Upper lobe of left lung (tissue), 6 donors: ENCODE measurements around the gene LPCAT1. TPM values are rescaled to one million over a fixed set of nuclear protein-coding genes. Genes with fewer than 3 reads are reported as not detected.
A peak's percentile ranks its signal among the peaks of the same experiment; 100 is the strongest.

Experiments
- ATAC-seq, 2 donors: fragments of 200-7000 bp; cut with Tn5 transposase; one replicate each; pipeline ENCODE4 v1.9.1; 2022; ENCODE audit warnings: mild to moderate bottlenecking in 2 of 2, moderate library complexity in 2 of 2; ENCODE audit not compliant: low FRiP score in 2 of 2
- DNase-seq, 2 donors: peaks; one replicate each; pipeline ENCODE4 v3.0.0-alpha.2; 2019 to 2020
- H3K27ac ChIP-seq, 4 donors: fragments of 200-600 bp; sonication (generic); one replicate each; pipeline ENCODE4 v1.5.1; 2016 to 2019
- H3K27me3 ChIP-seq, 4 donors: fragments of 200-600 bp; sonication (generic); one replicate each; pipeline ENCODE4 v1.5.1; 2017 to 2019
- H3K36me3 ChIP-seq, 4 donors: fragments of 200-600 bp; sonication (generic); one replicate each; pipeline ENCODE4 v1.5.1; 2016 to 2019
- H3K4me1 ChIP-seq, 4 donors: fragments of 200-600 bp; sonication (generic); one replicate each; pipeline ENCODE4 v1.5.1; 2018 to 2019
- H3K4me3 ChIP-seq, 4 donors: fragments of 200-600 bp; sonication (generic); one replicate each; pipeline ENCODE4 v1.5.1; 2017 to 2019; ENCODE audit warnings: mild to moderate bottlenecking in 2 of 4, moderate library complexity in 1 of 4
- H3K9me3 ChIP-seq, 4 donors: fragments of 200-600 bp; sonication (generic); one replicate each; pipeline ENCODE4 v1.5.1; 2018 to 2019
- EP300 ChIP-seq, 4 donors: sonication (generic); formaldehyde crosslinking; IDR thresholded peaks; one replicate each; pipeline ENCODE4 v1.5.1; 2017; ENCODE audit warnings: antibody characterized with exemption in 4 of 4, control low read depth in 2 of 4
- POLR2A ChIP-seq, 4 donors: fragments of 450-650 bp; IDR thresholded peaks; one replicate each; pipeline ENCODE4 v1.5.1; 2016 to 2017; ENCODE audit warnings: antibody characterized with exemption in 4 of 4, mild to moderate bottlenecking in 2 of 4
- POLR2AphosphoS5 ChIP-seq, 2 donors: sonication (generic); formaldehyde crosslinking; IDR thresholded peaks; one replicate each; pipeline ENCODE4 v1.5.1; 2017; ENCODE audit warnings: antibody characterized with exemption in 2 of 2
- WGBS, 2 donors: methylation state at CpG; one replicate each; pipeline ENCODE4 v1.1.5; 2017 to 2018; 5-methylcytosine and 5-hydroxymethylcytosine counted together
- total RNA-seq, 6 donors: library from RNA; depleted of rRNA in 4 of 6; stranded (reverse); fragments of >200 nt in 4 of 6; gene quantifications; one replicate each; pipeline versions ENCODE4 v1.1.0 to v1.2.1, GENCODE V29; 2016 to 2021
- TF ChIP-seq, protein P1 (sequence below), 6 experiments: fragments of 450-650 bp in 4 of 6; fragments of 200-600 bp in 2 of 6; sonication (generic) in 2 of 6; IDR thresholded peaks; one replicate each; pipeline ENCODE4 v1.5.1; 2016 to 2019; ENCODE audit warnings: antibody characterized with exemption in 6 of 6
- donor health status: DM: no; HTN: no; CAD: no; lungs with moderate emphysema.
- donor health status: DM: no; HTN: yes; CAD: no; lungs with severe emphysema.

Gene LPCAT1
- total RNA-seq, 6 donors from 2014 or later, result 403 to 922 (median 538) TPM

DNA sequence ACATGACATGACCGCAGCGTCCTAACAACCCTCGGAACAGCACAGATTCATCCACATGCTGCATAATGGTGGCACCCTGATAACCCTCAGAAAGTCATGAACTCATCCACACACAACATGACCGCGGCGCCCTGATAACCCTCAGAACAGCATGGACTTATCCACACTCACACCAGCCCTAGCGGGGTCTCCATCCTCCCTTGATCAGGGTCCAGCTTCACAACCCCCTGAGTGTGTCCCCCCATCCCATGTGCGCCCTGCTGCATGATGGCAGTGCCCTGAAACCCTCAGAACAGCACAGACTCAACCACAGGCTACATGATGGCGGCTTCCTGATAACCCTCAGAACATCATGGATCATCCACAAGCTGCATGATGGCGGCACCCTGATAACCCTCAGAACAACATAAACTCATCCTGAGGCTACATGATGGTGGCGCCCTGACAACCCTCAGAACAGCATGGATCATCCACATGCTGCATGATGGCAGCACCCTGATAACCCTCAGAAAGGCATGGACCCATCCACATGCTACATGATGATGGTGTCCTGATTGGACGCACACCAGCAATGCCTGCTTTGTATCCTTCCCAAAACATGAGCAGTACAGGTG is 106.8 kb downstream of the LPCAT1 start:
- DNase-seq (no peak), ATAC-seq (no peak)
- Histone ChIP-seq H3K4me3 (no peak overlapping the region), H3K9me3 (no peaks in the 10 kb centered on the region), H3K36me3 (no peaks in the 10 kb centered on the region), H3K4me1 (no peaks in the 10 kb centered on the region), H3K27me3 (no peaks in the 10 kb centered on the region), H3K27ac (no peak overlapping the region)
- TF ChIP-seq POLR2A (IDR thresholded peaks at IDR 0.05), result no peak
- TF ChIP-seq, protein P1, sequence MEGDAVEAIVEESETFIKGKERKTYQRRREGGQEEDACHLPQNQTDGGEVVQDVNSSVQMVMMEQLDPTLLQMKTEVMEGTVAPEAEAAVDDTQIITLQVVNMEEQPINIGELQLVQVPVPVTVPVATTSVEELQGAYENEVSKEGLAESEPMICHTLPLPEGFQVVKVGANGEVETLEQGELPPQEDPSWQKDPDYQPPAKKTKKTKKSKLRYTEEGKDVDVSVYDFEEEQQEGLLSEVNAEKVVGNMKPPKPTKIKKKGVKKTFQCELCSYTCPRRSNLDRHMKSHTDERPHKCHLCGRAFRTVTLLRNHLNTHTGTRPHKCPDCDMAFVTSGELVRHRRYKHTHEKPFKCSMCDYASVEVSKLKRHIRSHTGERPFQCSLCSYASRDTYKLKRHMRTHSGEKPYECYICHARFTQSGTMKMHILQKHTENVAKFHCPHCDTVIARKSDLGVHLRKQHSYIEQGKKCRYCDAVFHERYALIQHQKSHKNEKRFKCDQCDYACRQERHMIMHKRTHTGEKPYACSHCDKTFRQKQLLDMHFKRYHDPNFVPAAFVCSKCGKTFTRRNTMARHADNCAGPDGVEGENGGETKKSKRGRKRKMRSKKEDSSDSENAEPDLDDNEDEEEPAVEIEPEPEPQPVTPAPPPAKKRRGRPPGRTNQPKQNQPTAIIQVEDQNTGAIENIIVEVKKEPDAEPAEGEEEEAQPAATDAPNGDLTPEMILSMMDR (IDR thresholded peaks at IDR 0.05), result no peak
- no peak for TF ChIP-seq POLR2AphosphoS5 (IDR thresholded peaks at IDR 0.05)
- no peak for TF ChIP-seq EP300 (IDR thresholded peaks at IDR 0.05)
- 87 to 93% methylated on average over 8 to 12 of the region's 12 CpGs for WGBS, 2 donors

DNA sequence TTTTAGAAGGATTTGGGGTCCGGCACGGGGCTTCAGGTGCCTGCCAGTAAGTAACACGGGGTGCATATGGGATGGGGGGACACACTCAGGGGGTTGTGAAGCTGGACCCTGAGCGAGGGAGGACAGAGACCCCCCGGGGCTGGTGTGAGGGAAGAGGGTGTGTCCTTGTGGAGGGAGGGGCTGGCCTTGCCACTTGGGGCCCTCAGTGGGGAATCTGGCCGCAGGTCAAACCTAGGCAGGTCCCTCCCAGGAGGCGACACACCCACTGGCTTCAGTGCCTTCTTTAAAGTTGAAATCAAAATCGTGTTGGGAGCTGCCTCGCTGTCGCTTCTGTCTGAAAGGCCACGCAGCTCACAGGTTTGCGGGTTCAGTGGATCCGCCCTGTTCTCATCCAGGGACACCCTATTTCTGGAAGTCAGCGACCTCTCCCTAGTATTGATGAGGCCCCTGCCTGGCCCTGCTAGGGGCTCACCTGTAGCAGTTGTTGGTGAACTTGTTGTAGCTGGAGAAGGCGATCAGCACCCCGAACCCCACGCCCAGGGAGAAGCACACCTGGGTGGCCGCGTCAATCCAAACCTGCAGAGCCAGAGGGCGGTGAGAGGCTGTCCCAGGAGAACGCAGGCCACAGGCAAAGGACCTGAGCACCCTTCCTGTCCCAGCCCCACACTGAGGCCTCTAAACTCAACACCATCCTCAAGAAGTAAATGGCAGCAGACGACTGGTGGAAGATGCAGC is 108.0 kb downstream of the LPCAT1 start:
- ATAC-seq, result no peak
- TF ChIP-seq POLR2A (IDR thresholded peaks at IDR 0.05) (no peak), POLR2AphosphoS5 (IDR thresholded peaks at IDR 0.05) (no peak), EP300 (IDR thresholded peaks at IDR 0.05) (no peak)
- TF ChIP-seq, protein P1 (IDR thresholded peaks at IDR 0.05), result no peak
- no peaks in the 10 kb centered on the region for H3K27me3 ChIP-seq
- H3K36me3 ChIP-seq, result no peaks in the 10 kb centered on the region
- no peak overlapping the region for H3K4me3 ChIP-seq
- no peaks in the 10 kb centered on the region for H3K4me1 ChIP-seq
- 82% methylated on average over 20 to 22 of the region's 22 CpGs for WGBS, 2 donors
- H3K9me3 ChIP-seq, result no peaks in the 10 kb centered on the region
- H3K27ac ChIP-seq, result no peak overlapping the region
- no peak for DNase-seq

DNA sequence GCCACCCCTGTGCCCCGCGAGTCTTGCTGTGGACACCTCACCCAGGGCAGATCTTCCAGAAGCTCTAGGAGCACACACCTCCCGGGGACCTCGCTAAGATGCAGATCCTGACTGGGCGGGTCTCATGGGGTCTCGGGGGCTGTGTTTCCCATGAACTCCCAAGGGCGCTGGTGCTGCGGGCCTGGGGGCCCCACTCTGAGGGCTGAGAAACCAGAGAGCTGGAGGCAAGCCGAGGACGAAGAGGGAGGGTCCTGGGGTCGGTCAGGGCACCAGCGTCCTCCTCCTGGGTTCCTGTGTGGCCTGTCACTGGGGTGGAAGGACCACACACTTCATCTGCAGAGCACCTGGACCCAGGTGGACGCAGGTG is 108.7 kb downstream of the LPCAT1 start:
- no peaks in the 10 kb centered on the region for H3K27me3 ChIP-seq
- no peaks in the 10 kb centered on the region for H3K9me3 ChIP-seq
- no peaks in the 10 kb centered on the region for H3K36me3 ChIP-seq
- H3K4me1 ChIP-seq, result no peaks in the 10 kb centered on the region
- ATAC-seq (no peak), DNase-seq (no peak)
- no peak overlapping the region for H3K27ac ChIP-seq
- 78 to 84% methylated on average over 7 to 12 of the region's 13 CpGs for WGBS, 2 donors
- no peak overlapping the region for H3K4me3 ChIP-seq
- TF ChIP-seq POLR2A (IDR thresholded peaks at IDR 0.05) (no peak), EP300 (IDR thresholded peaks at IDR 0.05) (no peak), POLR2AphosphoS5 (IDR thresholded peaks at IDR 0.05) (no peak)
- TF ChIP-seq, protein P1 (IDR thresholded peaks at IDR 0.05), result no peak

DNA sequence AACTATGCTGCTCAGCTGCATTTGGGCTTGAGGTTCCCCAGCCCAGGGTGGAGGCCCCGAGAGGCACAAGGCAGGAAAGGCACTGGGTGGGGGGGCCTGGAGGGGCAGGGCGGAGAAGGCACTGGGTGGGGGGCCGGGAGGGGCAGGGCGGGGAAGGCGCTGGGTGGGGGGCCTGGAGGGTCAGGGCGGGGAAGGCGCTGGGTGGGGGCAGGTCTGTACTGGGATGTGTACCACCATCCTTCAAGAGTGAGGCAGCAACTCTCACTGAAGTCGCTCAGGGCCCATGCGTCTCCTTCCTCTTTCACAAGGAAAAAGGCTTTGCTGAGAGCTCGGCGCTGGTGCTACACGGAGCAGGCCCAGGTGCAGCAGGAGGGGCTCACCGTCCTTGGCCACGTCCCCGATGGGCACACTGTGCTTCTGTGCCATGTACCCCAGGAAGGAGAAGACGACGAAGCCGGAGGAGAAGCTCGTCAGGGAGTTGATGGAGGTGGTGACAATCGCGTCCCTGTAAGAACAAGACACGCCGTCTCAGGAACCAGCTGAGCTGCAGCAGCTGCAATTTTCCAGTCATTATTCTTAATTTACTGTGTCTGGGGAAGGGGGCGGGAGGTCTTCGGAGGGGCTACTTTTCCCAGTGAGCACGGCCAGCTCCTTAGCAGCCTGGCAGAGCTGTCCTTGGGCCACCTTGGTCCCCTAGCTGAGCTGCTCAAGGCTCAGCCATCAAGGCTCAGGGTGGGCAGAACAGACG is 109.3 kb downstream of the LPCAT1 start:
- DNase-seq, result no peak
- Histone ChIP-seq H3K27me3 (no peaks in the 10 kb centered on the region), H3K4me1 (no peaks in the 10 kb centered on the region), H3K9me3 (no peaks in the 10 kb centered on the region), H3K36me3 (no peaks in the 10 kb centered on the region), H3K4me3 (no peak overlapping the region), H3K27ac (no peak overlapping the region)
- ATAC-seq, result peak in 1 of 2 donors; percentile 41
- TF ChIP-seq, protein P1 (IDR thresholded peaks at IDR 0.05), result no peak
- no peak for TF ChIP-seq POLR2AphosphoS5 (IDR thresholded peaks at IDR 0.05)
- TF ChIP-seq POLR2A (IDR thresholded peaks at IDR 0.05), result no peak
- TF ChIP-seq EP300 (IDR thresholded peaks at IDR 0.05), result no peak
- WGBS, 2 donors, result 60 to 62% methylated on average over 17 to 22 of the region's 27 CpGs
